GM12874 (cell line): Measurements from ENCODE around the gene RYR2.

ENCODE experiments used
- TF ChIP-seq, protein P1 (sequence below): IDR thresholded peaks from 2 replicates; pipeline ENCODE4 v1.5.1; 2011; ENCODE audit warnings: low read depth, mild to moderate bottlenecking, control low read depth, low read length, moderate library complexity; ENCODE audit not compliant: insufficient read depth

Gene RYR2

DNA sequence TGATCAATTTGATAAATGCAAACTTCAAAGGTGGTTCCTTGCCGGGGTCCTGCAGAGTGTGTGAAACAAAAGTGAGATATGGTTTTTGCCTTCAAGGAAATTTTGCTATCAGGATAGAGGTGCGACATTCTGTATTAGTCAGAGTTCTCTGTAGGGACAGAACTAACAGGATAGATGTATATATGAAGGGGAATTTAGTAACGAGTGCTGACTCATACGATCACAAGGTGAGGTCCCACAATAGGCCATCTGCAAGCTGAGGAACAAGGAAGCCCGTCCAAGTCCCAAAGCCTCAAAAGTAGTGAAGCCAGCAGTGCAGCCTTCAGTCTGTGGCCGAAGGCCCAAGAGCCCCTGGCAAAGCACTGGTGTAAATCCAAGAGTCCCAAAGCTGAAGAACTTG is 157.0 kb downstream of the RYR2 start:
- TF ChIP-seq, protein P1, sequence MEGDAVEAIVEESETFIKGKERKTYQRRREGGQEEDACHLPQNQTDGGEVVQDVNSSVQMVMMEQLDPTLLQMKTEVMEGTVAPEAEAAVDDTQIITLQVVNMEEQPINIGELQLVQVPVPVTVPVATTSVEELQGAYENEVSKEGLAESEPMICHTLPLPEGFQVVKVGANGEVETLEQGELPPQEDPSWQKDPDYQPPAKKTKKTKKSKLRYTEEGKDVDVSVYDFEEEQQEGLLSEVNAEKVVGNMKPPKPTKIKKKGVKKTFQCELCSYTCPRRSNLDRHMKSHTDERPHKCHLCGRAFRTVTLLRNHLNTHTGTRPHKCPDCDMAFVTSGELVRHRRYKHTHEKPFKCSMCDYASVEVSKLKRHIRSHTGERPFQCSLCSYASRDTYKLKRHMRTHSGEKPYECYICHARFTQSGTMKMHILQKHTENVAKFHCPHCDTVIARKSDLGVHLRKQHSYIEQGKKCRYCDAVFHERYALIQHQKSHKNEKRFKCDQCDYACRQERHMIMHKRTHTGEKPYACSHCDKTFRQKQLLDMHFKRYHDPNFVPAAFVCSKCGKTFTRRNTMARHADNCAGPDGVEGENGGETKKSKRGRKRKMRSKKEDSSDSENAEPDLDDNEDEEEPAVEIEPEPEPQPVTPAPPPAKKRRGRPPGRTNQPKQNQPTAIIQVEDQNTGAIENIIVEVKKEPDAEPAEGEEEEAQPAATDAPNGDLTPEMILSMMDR: no peak

DNA sequence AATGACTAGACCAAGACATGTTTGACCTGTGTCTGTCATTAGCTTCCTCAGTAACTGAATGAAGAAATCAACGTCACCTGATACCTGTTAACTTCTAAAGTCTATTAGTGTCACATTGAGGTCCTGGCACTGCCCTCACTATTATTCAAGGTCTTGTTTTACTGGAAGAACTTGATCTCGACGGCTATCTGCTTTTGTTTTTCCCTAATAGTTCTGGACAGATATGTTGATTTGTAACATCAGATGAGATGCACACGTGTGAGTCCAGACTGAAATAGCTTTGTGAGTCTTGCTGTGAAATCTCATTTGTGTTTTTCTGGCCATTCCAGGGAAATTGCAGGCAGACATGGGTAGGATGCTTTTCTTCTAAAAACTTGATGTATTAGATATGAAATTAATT is 159.2 kb downstream of the RYR2 start:
- TF ChIP-seq, protein P1: no peak

DNA sequence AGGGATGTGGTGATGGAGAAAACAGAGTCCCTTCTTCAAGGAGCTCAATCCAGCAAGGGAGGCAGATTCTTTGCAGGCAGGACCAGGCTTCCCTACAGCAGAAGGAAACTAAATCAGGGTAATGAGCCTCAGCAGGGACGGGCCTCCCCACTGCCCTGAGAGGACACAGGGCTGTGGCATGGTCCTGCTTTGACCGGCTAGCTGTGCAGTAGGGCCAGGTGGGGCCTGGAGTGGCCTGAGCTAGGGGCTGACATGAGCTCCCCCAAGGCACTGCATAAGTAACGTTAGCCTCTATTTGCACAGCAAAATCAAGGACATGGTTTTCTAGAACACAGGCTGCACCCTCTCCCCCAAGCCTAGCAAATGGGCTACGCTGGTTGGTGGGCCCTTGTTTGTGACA is 162.9 kb downstream of the RYR2 start:
- TF ChIP-seq, protein P1: no peak

DNA sequence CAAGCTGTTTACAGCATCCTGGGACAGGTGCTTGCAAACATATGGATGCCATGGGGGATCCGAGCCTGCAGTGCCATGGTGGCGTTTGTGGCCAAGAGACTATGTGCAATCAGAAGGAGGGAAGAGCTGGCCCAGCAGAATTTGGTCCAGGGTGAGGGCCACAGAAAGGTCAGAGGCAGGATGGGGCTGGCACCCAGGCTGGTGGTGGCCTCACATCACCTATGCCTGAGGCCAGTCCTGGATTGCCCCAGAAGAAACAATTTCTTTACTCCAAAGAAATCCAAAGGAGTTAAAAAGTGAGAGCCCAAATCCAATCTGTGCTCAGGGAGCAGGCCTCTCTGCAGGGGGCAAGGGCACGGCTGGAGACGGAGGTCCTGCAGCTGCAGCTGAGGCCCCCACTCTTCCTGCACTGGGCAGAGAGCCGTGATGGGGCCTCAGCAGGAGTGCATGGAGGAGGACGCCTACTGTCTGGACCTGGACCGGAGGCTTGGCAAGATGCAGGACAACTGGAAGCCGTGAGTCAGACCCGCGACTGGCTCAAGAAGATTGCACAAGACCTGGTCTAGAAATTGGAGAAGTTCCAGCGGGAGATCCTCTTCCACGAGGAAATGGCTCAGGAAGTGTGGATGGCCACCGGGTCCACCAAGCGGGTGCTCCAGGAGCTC is 163.5 kb downstream of the RYR2 start:
- TF ChIP-seq, protein P1: no peak

DNA sequence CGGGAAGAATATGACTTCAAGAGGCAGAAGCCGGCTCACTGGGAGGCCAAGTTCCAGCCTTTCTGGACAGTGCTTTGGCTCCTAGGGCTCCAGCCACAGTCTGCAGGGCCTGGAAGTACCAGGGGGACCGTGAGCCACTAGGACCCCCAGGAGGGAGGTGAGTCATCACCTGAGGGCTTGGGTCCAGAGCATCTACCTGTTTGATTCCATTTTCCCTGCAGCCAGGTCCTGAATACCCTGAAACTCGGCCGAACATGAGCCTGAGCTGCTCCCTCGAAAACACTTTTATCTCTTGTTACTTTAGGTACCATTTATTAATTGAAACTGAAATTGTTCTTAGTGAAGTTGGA is 164.1 kb downstream of the RYR2 start:
- TF ChIP-seq, protein P1: no peak

DNA sequence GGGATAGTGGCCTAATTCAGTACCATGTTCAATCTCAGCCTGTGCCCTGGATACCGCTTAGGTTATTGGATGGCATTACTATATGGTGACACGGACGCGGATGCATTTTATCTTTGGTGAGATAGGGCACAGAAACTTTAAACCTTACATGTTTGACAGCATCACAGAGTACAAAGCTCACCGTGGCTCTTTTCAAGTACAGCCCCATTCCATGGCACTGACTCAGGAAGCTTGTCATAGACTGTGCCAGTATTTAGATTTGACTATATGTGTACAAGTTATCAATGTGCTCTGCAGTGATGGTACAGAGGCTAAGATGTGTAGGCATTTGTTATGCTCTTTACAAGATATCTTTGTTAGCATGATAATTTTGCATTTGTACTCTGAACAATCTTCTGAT is 169.0 kb downstream of the RYR2 start:
- TF ChIP-seq, protein P1: no peak

DNA sequence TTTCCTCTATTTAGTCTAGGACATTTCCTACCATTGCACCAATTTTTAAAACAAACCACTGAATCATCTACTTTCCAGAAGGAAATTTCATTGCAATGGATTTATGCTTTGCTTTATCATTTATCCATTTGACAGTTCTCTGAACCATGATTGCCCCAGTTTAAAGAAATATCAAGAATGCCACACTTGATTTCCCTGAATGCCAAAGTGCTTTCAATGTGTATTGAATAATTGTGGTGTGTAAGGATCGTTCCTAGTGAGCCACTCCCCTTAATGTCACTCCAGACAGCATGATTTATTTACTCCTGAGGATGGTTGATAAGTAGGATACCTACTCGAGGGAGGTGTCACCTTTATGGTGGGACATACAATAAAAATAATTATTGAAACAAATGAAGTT is 169.6 kb downstream of the RYR2 start:
- TF ChIP-seq, protein P1: no peak
